ENCODE data around the gene ZNF614.
"Not testable (repeated sequence)": the region's sequence is repeated elsewhere in the genome, so short reads cannot be mapped to it uniquely, and the experiment has no call there.

DNA sequence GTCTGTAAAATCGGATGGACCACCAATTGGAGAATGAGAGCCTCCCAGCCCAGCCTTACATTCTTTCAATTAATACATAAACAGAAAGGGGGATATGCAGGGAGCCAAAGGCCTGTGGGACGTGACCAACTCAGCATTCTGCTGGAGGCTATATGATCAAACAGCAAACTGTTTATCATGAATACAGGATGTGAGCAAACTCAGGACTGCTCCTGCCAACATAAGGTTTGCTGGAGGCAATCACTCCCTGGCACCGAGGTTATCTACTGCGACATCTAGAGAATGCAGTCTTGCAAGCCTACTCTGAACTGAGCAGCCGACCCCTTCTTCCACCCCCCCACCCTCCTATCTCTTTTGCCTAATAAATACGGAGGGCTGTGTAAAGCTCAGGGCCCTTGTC is 47.3 kb downstream of the ZNF614 start:
- TF ChIP-seq, protein P1, sequence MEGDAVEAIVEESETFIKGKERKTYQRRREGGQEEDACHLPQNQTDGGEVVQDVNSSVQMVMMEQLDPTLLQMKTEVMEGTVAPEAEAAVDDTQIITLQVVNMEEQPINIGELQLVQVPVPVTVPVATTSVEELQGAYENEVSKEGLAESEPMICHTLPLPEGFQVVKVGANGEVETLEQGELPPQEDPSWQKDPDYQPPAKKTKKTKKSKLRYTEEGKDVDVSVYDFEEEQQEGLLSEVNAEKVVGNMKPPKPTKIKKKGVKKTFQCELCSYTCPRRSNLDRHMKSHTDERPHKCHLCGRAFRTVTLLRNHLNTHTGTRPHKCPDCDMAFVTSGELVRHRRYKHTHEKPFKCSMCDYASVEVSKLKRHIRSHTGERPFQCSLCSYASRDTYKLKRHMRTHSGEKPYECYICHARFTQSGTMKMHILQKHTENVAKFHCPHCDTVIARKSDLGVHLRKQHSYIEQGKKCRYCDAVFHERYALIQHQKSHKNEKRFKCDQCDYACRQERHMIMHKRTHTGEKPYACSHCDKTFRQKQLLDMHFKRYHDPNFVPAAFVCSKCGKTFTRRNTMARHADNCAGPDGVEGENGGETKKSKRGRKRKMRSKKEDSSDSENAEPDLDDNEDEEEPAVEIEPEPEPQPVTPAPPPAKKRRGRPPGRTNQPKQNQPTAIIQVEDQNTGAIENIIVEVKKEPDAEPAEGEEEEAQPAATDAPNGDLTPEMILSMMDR (IDR thresholded peaks at IDR 0.05 in 4 of 5, conservative IDR thresholded peaks at IDR 0.05 in 1 of 5): not testable (repeated sequence)
- TF ChIP-seq POLR2A (IDR thresholded peaks at IDR 0.05): not testable (repeated sequence)

All from gastrocnemius medialis (tissue), 4 donors.